ENCODE data around the gene DTWD2.
"Not testable (repeated sequence)": the region's sequence is repeated elsewhere in the genome, so short reads cannot be mapped to it uniquely, and the experiment has no call there.

DTWD2 gene

GRCh38 chr5:119021149-119021732 is 32.9 kb upstream of the DTWD2 start:
- no peaks in the 10 kb centered on the region for H3K27me3 ChIP-seq (ENCODE audit: control insufficient read depth, insufficient read depth, low read length)
- no peak overlapping the region for H3K9ac ChIP-seq (ENCODE audit: low read depth, low read length)
- H3K4me1 ChIP-seq (ENCODE audit: control insufficient read depth, insufficient read depth, low read length), result peaks cover 6% of the 10 kb centered on the region
- no peaks in the 10 kb centered on the region for H3K36me3 ChIP-seq (ENCODE audit: insufficient read depth, low read length)
- no peak overlapping the region for H3K4me3 ChIP-seq (ENCODE audit: low read length)
- H3K4me2 ChIP-seq (ENCODE audit: low read length), result no peak overlapping the region
- H3K9me3 ChIP-seq (replicated peaks; ENCODE audit: low read length), result no peaks in the 10 kb centered on the region

- Histone ChIP-seq H3K36me3 (ENCODE audit: insufficient read depth, low read length) (no peaks in the 10 kb centered on the region), H3K9me3 (replicated peaks; ENCODE audit: low read length) (no peaks in the 10 kb centered on the region), H3K4me3 (ENCODE audit: low read length) (no peak overlapping the region), H3K27me3 (ENCODE audit: control insufficient read depth, insufficient read depth, low read length) (no peaks in the 10 kb centered on the region), H3K4me1 (ENCODE audit: control insufficient read depth, insufficient read depth, low read length) (peaks cover 6% of the 10 kb centered on the region), H3K4me2 (ENCODE audit: low read length) (no peak overlapping the region), H3K9ac (ENCODE audit: low read depth, low read length) (no peak overlapping the region)
These were observed 31.6 kb upstream of the DTWD2 start for GRCh38 chr5:119019949-119020348.

GRCh38 chr5:119019501-119019900 is 31.2 kb upstream of the DTWD2 start:
- Histone ChIP-seq H3K36me3 (ENCODE audit: insufficient read depth, low read length) (no peaks in the 10 kb centered on the region), H3K4me3 (ENCODE audit: low read length) (no peak overlapping the region), H3K9ac (ENCODE audit: low read depth, low read length) (no peak overlapping the region), H3K27me3 (ENCODE audit: control insufficient read depth, insufficient read depth, low read length) (no peaks in the 10 kb centered on the region), H3K4me2 (ENCODE audit: low read length) (no peak overlapping the region), H3K4me1 (ENCODE audit: control insufficient read depth, insufficient read depth, low read length) (peaks cover 6% of the 10 kb centered on the region), H3K9me3 (replicated peaks; ENCODE audit: low read length) (no peaks in the 10 kb centered on the region)

GRCh38 chr5:119017994-119018393 is 29.6 kb upstream of the DTWD2 start:
- Histone ChIP-seq H3K36me3 (ENCODE audit: insufficient read depth, low read length) (no peaks in the 10 kb centered on the region), H3K4me2 (ENCODE audit: low read length) (peak overlapping the region; percentile 49), H3K4me3 (ENCODE audit: low read length) (no peak overlapping the region), H3K4me1 (ENCODE audit: control insufficient read depth, insufficient read depth, low read length) (peaks cover 6% of the 10 kb centered on the region), H3K27me3 (ENCODE audit: control insufficient read depth, insufficient read depth, low read length) (no peaks in the 10 kb centered on the region), H3K9me3 (replicated peaks; ENCODE audit: low read length) (no peaks in the 10 kb centered on the region), H3K9ac (ENCODE audit: low read depth, low read length) (peak overlapping the region; percentile 19)

- H3K9me3 ChIP-seq (replicated peaks; ENCODE audit: low read length), result no peaks in the 10 kb centered on the region
- H3K9ac ChIP-seq (ENCODE audit: low read depth, low read length), result no peak overlapping the region
- H3K4me2 ChIP-seq (ENCODE audit: low read length), result no peak overlapping the region
- H3K4me1 ChIP-seq (ENCODE audit: control insufficient read depth, insufficient read depth, low read length), result peaks cover 6% of the 10 kb centered on the region
- H3K4me3 ChIP-seq (ENCODE audit: low read length), result no peak overlapping the region
- H3K36me3 ChIP-seq (ENCODE audit: insufficient read depth, low read length), result no peaks in the 10 kb centered on the region
- no peaks in the 10 kb centered on the region for H3K27me3 ChIP-seq (ENCODE audit: control insufficient read depth, insufficient read depth, low read length)
These were observed 27.9 kb upstream of the DTWD2 start for GRCh38 chr5:119016125-119016774.

GRCh38 chr5:119011186-119011585 is 22.8 kb upstream of the DTWD2 start:
- H3K9ac ChIP-seq (ENCODE audit: low read depth, low read length), result no peak overlapping the region
- H3K4me1 ChIP-seq (ENCODE audit: control insufficient read depth, insufficient read depth, low read length), result no peaks in the 10 kb centered on the region
- H3K4me2 ChIP-seq (ENCODE audit: low read length), result no peak overlapping the region
- no peaks in the 10 kb centered on the region for H3K27me3 ChIP-seq (ENCODE audit: control insufficient read depth, insufficient read depth, low read length)
- H3K36me3 ChIP-seq (ENCODE audit: insufficient read depth, low read length), result no peaks in the 10 kb centered on the region
- H3K9me3 ChIP-seq (replicated peaks; ENCODE audit: low read length), result no peaks in the 10 kb centered on the region
- H3K4me3 ChIP-seq (ENCODE audit: low read length), result no peak overlapping the region

- no peak overlapping the region for H3K4me3 ChIP-seq (ENCODE audit: low read length)
- H3K9ac ChIP-seq (ENCODE audit: low read depth, low read length), result no peak overlapping the region
- H3K36me3 ChIP-seq (ENCODE audit: insufficient read depth, low read length), result no peaks in the 10 kb centered on the region
- H3K4me2 ChIP-seq (ENCODE audit: low read length), result no peak overlapping the region
- H3K4me1 ChIP-seq (ENCODE audit: control insufficient read depth, insufficient read depth, low read length), result no peaks in the 10 kb centered on the region
- no peaks in the 10 kb centered on the region for H3K27me3 ChIP-seq (ENCODE audit: control insufficient read depth, insufficient read depth, low read length)
- H3K9me3 ChIP-seq (replicated peaks; ENCODE audit: low read length), result no peaks in the 10 kb centered on the region
These were observed 21.9 kb upstream of the DTWD2 start for GRCh38 chr5:119010206-119010605.

- Histone ChIP-seq H3K4me1 (ENCODE audit: control insufficient read depth, insufficient read depth, low read length) (no peaks in the 10 kb centered on the region), H3K4me3 (ENCODE audit: low read length) (no peak overlapping the region), H3K9me3 (replicated peaks; ENCODE audit: low read length) (no peaks in the 10 kb centered on the region), H3K4me2 (ENCODE audit: low read length) (no peak overlapping the region), H3K9ac (ENCODE audit: low read depth, low read length) (no peak overlapping the region), H3K27me3 (ENCODE audit: control insufficient read depth, insufficient read depth, low read length) (no peaks in the 10 kb centered on the region), H3K36me3 (ENCODE audit: insufficient read depth, low read length) (no peaks in the 10 kb centered on the region)
These were observed 20.8 kb upstream of the DTWD2 start for GRCh38 chr5:119009131-119009530.

- H3K27me3 ChIP-seq (ENCODE audit: control insufficient read depth, insufficient read depth, low read length), result peaks cover 3% of the 10 kb centered on the region
- H3K36me3 ChIP-seq (ENCODE audit: insufficient read depth, low read length), result no peaks in the 10 kb centered on the region
- no peak overlapping the region for H3K4me3 ChIP-seq (ENCODE audit: low read length)
- H3K9me3 ChIP-seq (replicated peaks; ENCODE audit: low read length), result no peaks in the 10 kb centered on the region
- no peak overlapping the region for H3K4me2 ChIP-seq (ENCODE audit: low read length)
- no peaks in the 10 kb centered on the region for H3K4me1 ChIP-seq (ENCODE audit: control insufficient read depth, insufficient read depth, low read length)
- no peak overlapping the region for H3K9ac ChIP-seq (ENCODE audit: low read depth, low read length)
These were observed 11.3 kb upstream of the DTWD2 start for GRCh38 chr5:118999696-119000095.

- not testable (repeated sequence) for H3K9me3 ChIP-seq (replicated peaks; ENCODE audit: low read length); H3K4me1 ChIP-seq (ENCODE audit: control insufficient read depth, insufficient read depth, low read length); H3K9ac ChIP-seq (ENCODE audit: low read depth, low read length); H3K36me3 ChIP-seq (ENCODE audit: insufficient read depth, low read length); H3K4me3 ChIP-seq (ENCODE audit: low read length); H3K27me3 ChIP-seq (ENCODE audit: control insufficient read depth, insufficient read depth, low read length); H3K4me2 ChIP-seq (ENCODE audit: low read length)
These were observed 10.5 kb upstream of the DTWD2 start for GRCh38 chr5:118998861-118999260.

GRCh38 chr5:118996098-118996497 is 7.8 kb upstream of the DTWD2 start:
- no peaks in the 10 kb centered on the region for H3K9me3 ChIP-seq (replicated peaks; ENCODE audit: low read length)
- no peaks in the 10 kb centered on the region for H3K4me1 ChIP-seq (ENCODE audit: control insufficient read depth, insufficient read depth, low read length)
- H3K27me3 ChIP-seq (ENCODE audit: control insufficient read depth, insufficient read depth, low read length), result no peaks in the 10 kb centered on the region
- H3K36me3 ChIP-seq (ENCODE audit: insufficient read depth, low read length), result no peaks in the 10 kb centered on the region
- no peak overlapping the region for H3K4me2 ChIP-seq (ENCODE audit: low read length)
- no peak overlapping the region for H3K9ac ChIP-seq (ENCODE audit: low read depth, low read length)
- no peak overlapping the region for H3K4me3 ChIP-seq (ENCODE audit: low read length)

GRCh38 chr5:118994595-118994994 is 6.2 kb upstream of the DTWD2 start:
- Histone ChIP-seq H3K4me1 (ENCODE audit: control insufficient read depth, insufficient read depth, low read length) (no peaks in the 10 kb centered on the region), H3K9me3 (replicated peaks; ENCODE audit: low read length) (no peaks in the 10 kb centered on the region), H3K4me3 (ENCODE audit: low read length) (no peak overlapping the region), H3K4me2 (ENCODE audit: low read length) (no peak overlapping the region), H3K36me3 (ENCODE audit: insufficient read depth, low read length) (no peaks in the 10 kb centered on the region), H3K27me3 (ENCODE audit: control insufficient read depth, insufficient read depth, low read length) (no peaks in the 10 kb centered on the region), H3K9ac (ENCODE audit: low read depth, low read length) (no peak overlapping the region)

Measured in skeletal muscle satellite cell (primary cell).